ENCODE results near the gene SMG6.

SMG6 gene

GRCh38 chr17:2076087-2076984 lies 227.2 kb downstream of the SMG6 start:
- TF ChIP-seq ZNF70 (CRISPR knock-in tag; IDR thresholded peaks at IDR 0.05) (peak; percentile 61), ZNF565 (CRISPR knock-in tag; conservative IDR thresholded peaks at IDR 0.05; ENCODE audit: low read depth) (peak; percentile 88), TCF4 (CRISPR knock-in tag; IDR thresholded peaks at IDR 0.05; ENCODE audit: borderline replicate concordance) (peak; percentile 95), TSHZ2 (CRISPR knock-in tag; IDR thresholded peaks at IDR 0.05) (peak; percentile 81), CSDC2 (CRISPR knock-in tag; IDR thresholded peaks at IDR 0.05) (no peak)
- ATAC-seq: peak; percentile 42; the same call in 1 of the 3 replicates

- peak; percentile 49; the same call in 2 of the 3 replicates for ATAC-seq
- TF ChIP-seq TSHZ2 (CRISPR knock-in tag; IDR thresholded peaks at IDR 0.05) (peak; percentile 74), ZNF70 (CRISPR knock-in tag; IDR thresholded peaks at IDR 0.05) (peak; percentile 74; the same call in 1 of the 2 replicates), ZNF565 (CRISPR knock-in tag; conservative IDR thresholded peaks at IDR 0.05; ENCODE audit: low read depth) (peak; percentile 8; the same call in 1 of the 2 replicates), GLIS3 (CRISPR knock-in tag; IDR thresholded peaks at IDR 0.05) (0 out of 2 replicates have a peak, but pooled peaks have one; percentile 60), ZFP3 (CRISPR knock-in tag; IDR thresholded peaks at IDR 0.05) (no peak), ARNTL (CRISPR knock-in tag; IDR thresholded peaks at IDR 0.05; ENCODE audit: borderline replicate concordance, low read depth) (no peak), ESRRG (CRISPR knock-in tag; IDR thresholded peaks at IDR 0.05) (no peak)
Measured at GRCh38 chr17:2075336-2076086, 228.1 kb downstream of the SMG6 start.

- no peak for TF ChIP-seq TSHZ2 (CRISPR knock-in tag; IDR thresholded peaks at IDR 0.05)
- TF ChIP-seq TCF4 (CRISPR knock-in tag; IDR thresholded peaks at IDR 0.05; ENCODE audit: borderline replicate concordance): no peak
- no peak for TF ChIP-seq OSR1 (CRISPR knock-in tag; IDR thresholded peaks at IDR 0.05)
- TF ChIP-seq ZNF8 (CRISPR knock-in tag; IDR thresholded peaks at IDR 0.05): no peak
- no peak for TF ChIP-seq ZFP3 (CRISPR knock-in tag; IDR thresholded peaks at IDR 0.05)
- no peak for TF ChIP-seq CSDC2 (CRISPR knock-in tag; IDR thresholded peaks at IDR 0.05)
- no peak for ATAC-seq
Measured at GRCh38 chr17:2074919-2075318, 228.7 kb downstream of the SMG6 start.

- ATAC-seq: no peak
- TF ChIP-seq TSHZ2 (CRISPR knock-in tag; IDR thresholded peaks at IDR 0.05): no peak
- no peak for TF ChIP-seq GLIS3 (CRISPR knock-in tag; IDR thresholded peaks at IDR 0.05)
- no peak for TF ChIP-seq ZFP3 (CRISPR knock-in tag; IDR thresholded peaks at IDR 0.05)
- TF ChIP-seq ZFP30 (CRISPR knock-in tag; IDR thresholded peaks at IDR 0.05): no peak
- TF ChIP-seq PPARA (CRISPR knock-in tag; IDR thresholded peaks at IDR 0.05; ENCODE audit: borderline replicate concordance): no peak
- no peak for TF ChIP-seq ISL1 (CRISPR knock-in tag; IDR thresholded peaks at IDR 0.05)
- TF ChIP-seq CREB5 (CRISPR knock-in tag; IDR thresholded peaks at IDR 0.05; ENCODE audit: low read depth): no peak
- TF ChIP-seq CSRNP3 (CRISPR knock-in tag; IDR thresholded peaks at IDR 0.05): no peak
Measured at GRCh38 chr17:2071455-2072281, 231.9 kb downstream of the SMG6 start.
